ENCODE results near the gene WWC1.
"Not testable (repeated sequence)": the region's sequence is repeated elsewhere in the genome, so short reads cannot be mapped to it uniquely, and the experiment has no call there.

WWC1 gene

DNA sequence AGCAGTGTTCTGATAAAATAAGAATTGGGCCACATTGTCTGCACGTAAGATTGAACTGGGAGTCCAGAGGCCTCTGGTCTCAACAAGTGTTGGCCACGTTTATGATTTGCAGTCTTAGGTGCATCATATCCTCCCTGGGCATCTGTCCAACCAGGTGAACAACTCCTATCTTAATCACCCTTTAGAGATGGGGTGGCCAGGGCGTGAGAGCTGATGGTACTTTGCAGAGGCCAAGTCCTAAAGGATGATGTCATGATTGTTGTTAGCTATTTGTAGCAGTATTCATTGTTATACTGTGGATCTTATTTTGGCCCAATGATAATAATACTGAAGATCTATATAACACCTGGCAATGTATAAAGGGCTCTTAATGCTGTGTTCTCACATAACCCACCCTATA is 121.6 kb downstream of the WWC1 start:
- DNase-seq (ENCODE audit: low read depth), result no peak

DNA sequence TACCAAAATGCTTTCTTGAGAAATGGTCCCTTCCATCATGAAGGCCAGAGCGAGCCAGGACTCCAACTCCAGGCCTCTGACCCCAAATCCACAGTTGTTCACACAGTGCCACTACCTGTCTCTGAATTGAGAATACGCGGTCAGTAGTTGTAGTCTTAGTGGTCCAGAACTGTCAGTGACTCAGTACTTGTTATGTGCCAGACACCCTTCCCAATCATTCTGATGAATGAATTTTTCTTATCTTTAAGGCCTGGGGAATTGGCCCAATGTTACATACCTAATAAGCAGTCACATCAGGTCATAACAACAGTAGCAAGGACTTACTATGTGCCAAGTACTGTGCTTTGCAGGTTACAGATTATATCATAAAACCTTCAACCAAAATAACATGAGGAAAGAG is 122.2 kb downstream of the WWC1 start:
- no peak for DNase-seq (ENCODE audit: low read depth)

DNA sequence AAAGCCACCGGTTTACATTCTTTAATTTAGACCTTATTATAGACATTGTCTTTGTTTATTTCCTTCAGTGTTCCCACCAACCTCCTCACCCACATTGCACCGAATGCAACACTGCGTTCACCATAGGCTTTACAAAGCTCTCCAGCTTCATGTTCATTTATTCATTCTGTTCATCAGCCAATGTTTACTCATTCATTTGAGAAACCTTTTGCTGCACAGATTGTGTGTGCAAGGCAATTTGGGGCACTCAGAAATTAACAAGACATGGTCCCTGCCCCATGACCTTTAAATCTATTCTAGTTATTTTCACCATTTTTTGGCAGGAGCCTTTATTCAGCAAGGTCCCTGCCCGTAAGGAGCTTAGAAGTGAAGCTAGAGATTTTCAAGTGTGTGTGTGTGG is 124.0 kb downstream of the WWC1 start:
- DNase-seq (ENCODE audit: low read depth), result no peak

DNA sequence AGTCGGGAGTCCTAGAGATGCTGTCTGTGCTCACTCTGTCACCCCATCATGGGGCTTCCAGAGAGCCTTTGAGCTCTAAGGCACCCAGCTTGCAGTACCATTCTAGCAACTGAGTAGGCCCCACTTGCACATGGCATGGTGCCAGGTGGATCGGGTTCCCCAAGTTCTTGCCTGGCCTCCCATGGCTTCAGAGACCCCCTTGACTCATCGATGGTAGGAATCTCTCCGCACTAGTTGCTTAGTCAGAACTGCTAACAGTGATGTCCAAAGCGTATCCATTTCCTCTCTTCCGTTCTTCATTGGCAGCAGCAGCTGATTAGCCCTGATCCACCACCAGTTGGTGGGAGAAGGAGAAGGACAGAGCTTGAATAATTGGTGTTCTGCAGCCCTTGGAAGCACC is 124.5 kb downstream of the WWC1 start:
- DNase-seq (ENCODE audit: low read depth), result no peak

DNA sequence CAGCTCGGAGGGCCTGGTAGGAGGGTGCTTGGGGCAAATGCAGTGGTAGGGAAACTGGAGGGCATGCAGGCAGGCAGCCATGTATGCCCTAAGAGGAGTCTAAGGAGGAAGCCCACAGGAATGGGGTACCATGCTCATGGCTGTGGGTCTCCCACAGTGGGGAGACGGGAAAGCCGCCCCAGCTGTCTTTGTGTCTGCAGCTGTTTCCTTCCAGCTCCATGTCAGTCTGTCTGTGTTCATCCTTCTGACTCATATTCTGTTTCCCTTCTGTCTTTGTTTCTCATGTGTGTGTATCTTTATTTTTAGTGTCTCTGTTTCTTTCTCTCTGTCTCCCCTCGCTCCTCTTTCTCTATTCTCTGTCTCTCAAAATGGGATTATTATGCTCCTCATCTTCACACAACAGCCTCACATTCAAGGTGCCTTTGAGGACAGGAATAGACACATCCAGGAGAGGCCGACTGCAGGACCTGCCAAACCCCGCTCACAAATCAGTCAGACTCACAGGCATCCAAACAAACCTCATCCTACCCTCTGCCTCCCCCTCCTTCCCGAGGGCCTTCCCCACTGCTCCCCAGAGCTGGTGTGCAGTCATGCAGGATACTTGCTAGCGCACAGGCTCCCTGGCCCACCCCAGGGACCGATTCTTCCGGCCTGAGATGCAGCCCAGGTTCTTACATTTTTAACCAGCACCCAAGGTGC is 126.4 kb downstream of the WWC1 start:
- DNase-seq (ENCODE audit: low read depth), result no peak

DNA sequence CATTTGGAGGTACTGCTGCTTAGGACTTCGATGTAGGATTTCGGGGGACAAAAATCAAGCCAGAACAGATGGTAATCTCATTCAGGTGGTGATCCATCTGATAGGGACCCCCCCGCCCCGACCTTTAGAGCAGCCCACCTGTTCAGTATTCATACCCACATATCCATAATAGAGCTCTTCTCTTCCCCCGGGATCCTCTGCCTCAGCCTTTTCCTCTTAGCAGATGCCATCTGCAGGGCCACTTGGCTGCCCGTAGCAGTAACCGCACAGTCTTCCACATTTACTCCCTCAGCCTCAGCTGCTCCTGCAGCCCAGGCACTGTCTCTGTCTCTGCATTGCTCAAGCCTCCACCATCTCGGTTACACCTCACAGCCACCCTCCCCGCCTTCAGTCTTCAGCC is 129.0 kb downstream of the WWC1 start:
- DNase-seq (ENCODE audit: low read depth), result no peak

DNA sequence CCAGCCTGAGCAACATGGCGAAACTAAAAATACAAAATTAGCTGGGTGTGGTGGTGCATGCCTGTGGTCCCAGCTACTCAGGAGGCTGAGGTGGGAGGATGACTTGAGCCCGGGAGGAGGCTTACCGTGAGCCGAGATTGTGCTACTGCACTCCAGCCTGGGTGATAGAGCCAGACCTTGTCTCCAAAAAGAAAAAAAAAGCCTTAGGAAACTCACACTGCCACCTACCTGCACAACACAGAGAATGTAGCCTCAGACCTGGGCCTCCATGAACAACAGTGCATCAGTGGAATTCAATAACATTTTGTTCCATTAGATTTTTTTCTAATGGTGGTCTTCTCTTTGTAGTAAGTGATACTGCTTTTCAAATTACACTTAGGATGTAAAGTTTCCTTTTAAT is 131.0 kb downstream of the WWC1 start:
- DNase-seq (ENCODE audit: low read depth), result no peak

DNA sequence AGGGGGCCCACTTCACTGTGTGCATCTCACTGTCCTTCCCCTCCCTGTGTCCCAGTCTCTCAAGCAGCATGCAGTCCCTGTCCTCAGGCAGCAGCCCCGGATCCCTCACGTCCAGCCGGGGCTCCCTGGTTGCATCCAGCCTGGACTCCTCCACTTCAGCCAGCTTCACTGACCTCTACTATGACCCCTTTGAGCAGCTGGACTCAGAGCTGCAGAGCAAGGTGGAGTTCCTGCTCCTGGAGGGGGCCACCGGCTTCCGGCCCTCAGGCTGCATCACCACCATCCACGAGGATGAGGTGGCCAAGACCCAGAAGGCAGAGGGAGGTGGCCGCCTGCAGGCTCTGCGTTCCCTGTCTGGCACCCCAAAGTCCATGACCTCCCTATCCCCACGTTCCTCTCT is 132.0 kb downstream of the WWC1 start:
- no peak for DNase-seq (ENCODE audit: low read depth)

DNA sequence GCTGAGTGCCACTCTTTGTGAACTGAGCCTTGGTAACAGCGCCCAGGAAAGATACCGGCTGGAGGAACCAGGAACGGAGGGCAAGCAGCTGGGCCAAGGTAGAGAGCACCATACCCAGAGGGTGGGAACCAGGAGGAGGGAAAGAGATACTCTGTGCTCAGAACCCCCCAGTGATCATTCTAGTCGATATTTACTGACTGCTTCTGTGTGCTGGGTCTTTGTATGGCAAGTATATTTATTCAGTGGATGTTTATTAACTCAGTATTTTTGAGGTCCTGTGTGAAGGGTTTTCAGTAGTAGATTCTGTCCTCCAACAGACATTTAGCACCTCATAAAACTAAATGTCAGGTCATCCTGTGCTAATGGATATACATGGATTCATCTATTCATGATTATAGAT is 132.5 kb downstream of the WWC1 start:
- DNase-seq (ENCODE audit: low read depth), result no peak

DNA sequence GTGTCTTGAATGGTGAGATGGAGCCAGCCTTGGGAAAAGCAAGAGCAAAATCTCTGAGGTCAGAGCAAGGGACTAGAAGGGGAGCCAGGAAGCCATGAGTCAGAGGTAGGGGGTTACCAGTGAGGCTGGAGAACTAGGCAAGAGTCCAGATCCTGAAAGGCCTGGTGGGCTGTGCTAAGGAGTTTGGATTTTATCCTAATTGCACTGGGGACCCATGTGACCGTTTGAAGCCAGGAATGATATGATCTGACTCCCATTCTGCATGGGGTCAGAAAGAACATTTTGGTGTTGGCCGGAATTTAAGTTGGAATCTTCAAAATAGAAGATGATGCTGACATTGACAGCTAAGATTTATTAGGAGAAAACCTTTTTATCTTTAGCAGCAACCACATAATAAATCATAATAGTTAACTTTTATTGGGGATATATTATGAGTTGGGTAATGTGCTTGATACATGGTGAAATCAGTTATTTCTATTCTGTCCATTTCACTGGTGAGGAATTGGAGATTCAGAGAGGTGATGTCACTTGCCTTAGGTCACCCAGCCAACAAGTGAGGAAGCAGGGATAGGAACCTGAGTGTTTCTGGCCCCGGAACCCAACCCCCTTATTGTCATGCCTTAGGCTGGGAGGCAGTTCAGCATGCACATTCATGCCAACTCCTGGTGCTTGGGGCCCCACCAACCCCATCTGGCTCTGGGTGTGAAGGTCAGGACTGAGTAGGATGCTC is 133.3 kb downstream of the WWC1 start:
- no peak for DNase-seq (ENCODE audit: low read depth)

DNA sequence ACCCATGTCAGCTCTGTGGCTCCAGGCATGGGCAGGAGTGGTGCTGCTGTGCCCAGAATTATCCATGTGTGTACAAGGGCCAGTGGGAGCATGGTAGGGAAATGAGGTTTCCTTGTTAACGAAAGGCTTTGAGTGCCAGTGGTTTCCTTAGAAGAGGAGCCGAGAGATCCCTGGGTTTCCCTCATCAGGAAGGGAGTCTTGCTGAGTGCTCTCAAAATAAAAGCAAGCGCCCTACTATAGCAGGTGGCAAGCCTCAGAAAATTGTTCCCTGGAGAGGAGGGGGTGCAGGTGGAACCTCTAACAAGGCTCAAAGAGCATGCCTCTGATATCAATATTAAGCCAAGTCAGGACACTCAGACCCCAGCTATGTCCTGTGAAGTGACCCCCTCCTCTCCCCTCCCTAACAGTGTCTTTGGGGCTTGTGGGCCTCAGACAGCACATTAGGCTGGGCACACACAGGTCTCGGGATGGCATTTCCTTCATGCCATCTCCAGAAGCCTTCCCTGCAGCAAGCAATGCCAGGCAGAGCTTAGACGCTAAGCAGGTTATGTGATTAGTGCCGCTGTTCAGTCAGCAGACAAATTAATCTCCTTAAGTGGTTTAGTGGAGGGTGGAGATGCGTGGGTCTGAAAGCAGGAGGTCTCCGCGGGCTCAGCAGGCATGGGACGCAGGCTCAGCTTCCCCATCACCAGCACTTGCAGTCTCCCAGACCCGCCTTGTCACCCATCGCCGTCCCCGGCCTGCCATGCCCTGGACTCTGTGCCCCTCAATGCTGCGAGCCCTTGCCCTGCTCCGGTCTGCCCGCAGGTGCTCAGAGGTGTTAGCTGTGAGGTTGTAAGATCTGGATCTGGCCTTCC is 134.8 kb downstream of the WWC1 start:
- no peak for DNase-seq (ENCODE audit: low read depth)

DNA sequence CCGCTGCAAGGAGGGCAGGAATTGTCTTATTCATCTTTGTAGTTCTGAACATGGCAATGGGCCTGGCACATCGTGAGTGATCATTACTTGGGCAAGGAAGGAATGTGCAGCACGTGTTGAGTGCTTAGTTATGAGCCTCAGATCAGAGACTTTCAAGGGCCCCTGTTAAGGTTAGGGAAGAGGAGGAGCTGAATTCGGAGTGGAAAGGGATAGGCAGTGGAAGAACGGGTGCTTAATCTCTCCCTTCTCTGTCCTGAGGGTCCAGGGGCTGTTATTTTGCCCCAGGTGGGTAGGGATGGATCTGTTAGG is 135.4 kb downstream of the WWC1 start:
- DNase-seq (ENCODE audit: low read depth), result no peak

DNA sequence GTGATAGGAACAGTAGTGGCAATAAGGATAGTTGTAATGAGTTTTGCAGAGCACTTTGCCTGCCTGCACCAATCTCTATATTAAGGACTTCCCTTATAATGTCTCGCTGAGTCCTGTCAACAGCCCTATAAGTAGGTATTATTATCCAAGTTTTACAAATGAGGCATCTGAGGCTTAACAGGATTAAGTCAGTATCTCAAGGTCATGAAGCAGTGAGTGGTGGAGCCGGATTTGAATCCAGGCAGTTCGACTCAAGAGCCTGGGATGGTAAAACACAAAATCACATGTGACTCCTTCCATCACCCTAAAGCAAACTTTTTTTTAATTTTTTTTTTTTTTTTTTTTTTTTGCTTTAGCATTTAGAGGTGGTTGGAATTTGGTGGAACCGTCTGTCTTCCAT is 135.8 kb downstream of the WWC1 start:
- DNase-seq (ENCODE audit: low read depth), result no peak

DNA sequence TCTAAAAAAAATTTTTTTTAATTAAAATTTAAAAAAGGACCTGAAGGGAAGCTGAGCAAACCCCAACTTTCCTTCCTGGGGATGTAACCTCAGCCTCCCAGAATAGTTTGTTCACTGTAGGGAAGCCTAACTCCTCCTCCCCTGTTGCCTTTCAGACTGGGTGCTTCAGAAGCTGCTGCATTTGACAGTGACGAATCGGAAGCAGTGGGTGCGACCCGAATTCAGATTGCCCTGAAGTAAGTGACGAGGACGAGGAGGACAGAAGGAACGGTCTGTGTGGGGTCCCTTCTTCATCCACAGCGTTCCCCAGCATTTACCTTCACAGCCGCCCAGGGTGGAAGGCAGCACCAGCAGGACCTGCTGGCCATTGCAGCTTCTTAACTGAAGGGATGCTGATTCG is 137.1 kb downstream of the WWC1 start:
- no peak for DNase-seq (ENCODE audit: low read depth)

DNA sequence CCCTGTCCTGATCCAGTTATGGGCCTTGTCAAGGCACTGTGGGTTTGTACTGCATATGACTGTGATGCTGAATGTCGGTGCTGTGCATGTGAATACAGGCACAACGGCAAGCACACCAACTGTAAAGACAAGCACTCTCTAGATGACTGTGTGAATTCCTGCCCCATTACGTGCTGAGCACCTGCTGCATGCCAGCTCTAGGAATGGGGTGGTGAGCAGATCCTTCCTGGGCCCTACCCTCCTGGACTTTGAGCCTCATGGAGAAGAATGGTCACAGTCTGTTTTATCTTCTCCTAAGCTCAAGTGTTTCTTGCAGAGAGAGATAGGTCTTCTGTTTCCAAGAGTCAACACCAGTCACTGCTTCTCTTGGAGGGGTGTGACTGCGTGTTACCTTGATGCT is 138.9 kb downstream of the WWC1 start:
- no peak for DNase-seq (ENCODE audit: low read depth)

DNA sequence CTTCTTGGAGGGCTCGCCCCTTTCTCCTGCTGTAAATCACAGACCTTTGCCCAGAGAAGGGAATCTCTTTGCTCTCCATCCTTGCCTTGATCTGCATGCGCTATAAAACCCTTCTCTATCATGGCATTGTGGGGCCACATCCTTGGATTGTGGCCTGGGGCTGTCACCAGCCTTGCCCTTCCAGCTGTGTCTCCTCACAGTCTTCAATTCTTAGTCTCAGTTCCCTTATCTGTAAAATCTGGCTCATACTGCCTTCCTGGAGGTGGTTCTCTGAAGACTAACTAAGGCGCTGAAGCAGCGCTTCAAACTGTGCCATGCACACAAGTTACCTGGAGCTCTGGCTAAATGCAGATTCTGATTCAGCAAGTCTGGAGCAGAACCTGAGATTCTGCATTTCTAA is 141.5 kb downstream of the WWC1 start:
- DNase-seq (ENCODE audit: low read depth), result no peak

DNA sequence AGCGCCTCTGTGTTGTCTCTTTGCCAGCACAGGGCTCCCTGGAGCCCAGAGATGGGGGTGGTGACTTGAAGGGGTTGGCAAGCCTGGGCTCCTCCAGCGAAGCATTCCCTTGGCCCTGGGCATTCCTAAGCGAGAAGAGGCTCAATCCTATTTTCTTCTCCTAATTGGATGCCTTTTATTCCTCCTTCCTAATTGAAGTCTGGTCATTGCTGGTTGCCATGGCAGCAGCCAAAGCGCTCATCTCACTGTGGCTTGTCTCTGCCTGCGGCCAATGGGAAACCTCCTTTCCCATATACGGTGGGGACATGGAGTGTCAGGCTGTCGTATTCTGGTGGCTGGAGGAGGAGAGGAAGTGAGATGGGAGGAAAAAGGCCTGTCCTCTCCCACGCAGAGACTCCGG is 142.6 kb downstream of the WWC1 start:
- no peak for DNase-seq (ENCODE audit: low read depth)

DNA sequence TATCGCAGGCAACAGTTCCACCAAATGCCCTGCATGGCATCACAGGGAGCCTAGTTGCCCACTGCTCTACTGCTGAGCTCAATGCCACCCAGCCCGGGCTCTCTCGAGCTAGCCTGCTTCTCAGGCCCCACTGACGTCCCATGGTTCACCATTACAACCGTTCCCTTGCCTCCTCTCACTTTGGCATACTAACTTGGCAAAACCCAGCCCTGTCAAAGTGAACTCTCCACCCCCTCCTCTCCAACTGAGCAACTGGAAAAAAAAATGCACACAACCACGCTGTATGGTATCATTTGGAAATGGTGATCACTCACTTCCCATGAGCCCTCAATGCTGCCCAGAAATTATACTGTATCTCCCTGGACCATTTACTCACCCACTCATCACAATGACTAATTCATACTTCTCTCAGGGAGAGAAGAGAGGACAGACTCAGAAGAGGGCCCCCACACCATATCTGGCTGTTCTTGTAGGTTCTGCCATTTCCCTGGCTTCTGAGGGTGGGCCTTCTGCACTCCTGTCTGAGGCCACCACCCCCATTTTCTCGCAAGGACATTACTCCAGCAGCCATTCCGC is 143.4 kb downstream of the WWC1 start:
- no peak for DNase-seq (ENCODE audit: low read depth)

DNA sequence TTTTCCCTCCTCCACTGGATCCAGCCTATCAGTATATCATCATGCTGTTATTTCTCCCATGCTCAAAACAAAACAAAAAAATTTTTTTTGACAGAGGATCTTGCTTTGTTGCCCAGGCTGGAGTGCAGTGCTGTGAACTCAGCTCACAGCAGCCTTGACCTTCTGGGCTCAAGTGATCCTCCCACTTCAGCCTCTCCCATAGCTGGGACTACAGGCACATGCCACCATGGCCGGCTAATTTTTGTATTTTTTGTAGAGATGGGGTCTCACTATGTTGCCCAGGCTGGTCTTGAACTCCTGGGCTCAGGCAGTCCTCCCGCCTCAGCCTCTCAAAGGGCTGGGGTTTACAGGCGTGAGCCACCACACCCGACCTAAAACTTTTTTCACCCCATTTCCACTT is 143.9 kb downstream of the WWC1 start:
- not testable (repeated sequence) for DNase-seq (ENCODE audit: low read depth)

DNA sequence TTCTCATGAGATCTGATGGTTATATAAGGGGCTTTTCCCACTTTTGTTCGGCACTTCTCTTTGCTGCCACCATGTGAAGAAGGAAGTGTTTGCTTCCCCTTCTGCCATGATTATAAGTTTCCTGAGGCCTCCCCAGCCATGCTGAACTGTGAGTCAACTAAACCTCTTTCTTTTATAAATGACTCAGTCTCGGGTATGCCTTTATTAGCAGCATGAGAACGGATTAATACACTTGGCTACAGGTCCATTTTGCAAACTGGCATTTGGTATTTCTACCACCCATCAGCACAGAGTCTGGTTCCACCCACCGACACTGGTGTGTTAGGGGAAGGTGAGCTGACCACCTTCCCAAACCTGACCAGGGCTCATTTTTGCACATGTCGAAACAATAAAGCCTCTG is 146.9 kb downstream of the WWC1 start:
- DNase-seq (ENCODE audit: low read depth), result no peak

DNA sequence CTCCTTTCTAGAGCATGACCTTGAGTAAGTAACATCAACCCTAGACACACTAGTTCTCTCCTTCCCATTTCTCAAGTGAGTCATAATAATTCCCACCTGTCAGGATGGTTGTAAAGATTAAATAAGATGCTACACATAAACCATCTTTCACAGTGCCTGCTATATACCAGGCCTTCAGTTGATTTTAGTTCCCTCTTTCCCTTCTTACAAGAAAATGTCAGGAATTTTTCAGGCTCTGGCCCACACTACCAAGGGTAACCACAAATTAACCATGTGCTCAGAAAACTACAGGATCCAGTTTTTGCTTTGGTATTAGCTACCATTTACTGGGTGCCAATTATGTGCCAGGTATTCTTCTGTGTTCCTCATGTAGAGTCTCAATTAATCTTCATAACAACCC is 152.1 kb downstream of the WWC1 start:
- DNase-seq (ENCODE audit: low read depth), result no peak

DNA sequence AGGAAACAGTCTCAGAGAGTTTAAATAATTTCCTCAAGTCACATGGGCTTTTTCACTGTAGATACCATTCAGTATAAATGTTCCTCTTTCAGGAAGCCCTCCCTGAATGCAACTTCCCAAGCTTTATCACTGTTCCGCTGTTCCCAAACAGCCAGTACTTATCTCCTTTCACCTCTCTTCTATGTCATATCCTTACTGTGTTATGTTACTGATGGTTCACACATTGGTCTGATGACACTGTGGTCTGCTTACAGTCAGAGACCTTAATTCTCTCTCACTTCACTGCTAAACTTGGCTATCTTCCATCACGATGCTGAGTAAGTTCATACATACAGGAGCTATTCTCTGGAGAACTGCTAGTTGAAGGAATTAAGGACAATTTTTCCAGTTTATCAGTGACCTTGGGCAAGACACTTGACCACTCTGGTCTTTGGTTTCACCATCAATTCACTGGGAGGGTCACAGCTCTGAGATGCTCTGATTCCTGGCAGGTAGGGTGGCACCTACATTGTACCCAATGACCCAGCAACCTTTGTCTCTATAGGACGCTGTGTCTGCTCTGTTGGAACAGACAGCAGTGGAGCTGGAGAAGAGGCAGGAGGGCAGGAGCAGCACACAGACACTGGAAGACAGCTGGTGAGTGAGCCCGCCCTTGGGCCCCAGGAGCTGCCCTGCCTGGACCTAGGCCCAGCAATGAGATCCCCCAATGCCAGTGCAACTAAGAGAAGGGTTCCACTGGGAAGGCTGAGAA is 152.7 kb downstream of the WWC1 start:
- DNase-seq (ENCODE audit: low read depth), result no peak

All from stimulated activated CD8-positive, alpha-beta memory T cell treated with anti-CD3 and anti-CD28 coated beads, Interleukin-4, amount 100 ng/mL, for 24 hours (primary cell).